GM18858 (cell line): ENCODE data around the gene CRY1.
"Not testable (repeated sequence)": the region's sequence is repeated elsewhere in the genome, so short reads cannot be mapped to it uniquely, and the experiment has no call there.

Experiments
- ATAC-seq: cut with Tn5 transposase; IDR thresholded peaks from one replicate; pipeline ENCODE4 v1.9.1; 2021; ENCODE audit not compliant: unreplicated experiment

Gene CRY1

DNA sequence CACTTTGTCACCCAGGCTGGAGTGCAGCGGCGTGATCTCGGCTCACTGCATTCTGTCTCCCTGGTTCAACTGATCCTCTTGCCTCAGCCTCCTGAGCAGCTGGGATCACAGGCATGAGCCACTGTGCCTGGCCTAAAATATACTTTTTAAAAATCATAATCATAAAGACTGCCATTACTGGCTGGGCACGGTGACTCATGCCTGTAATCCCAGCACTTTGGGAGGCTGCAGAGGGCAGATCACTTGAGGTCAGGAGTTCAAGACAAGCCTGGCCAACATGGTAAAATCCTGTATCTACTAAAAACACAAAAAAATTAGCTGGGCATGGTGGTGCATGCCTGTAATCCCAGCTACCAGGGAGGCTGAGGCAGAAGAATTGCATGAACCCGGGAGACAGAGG, 20.1 kb downstream of the CRY1 start:
- not testable (repeated sequence) for ATAC-seq

DNA sequence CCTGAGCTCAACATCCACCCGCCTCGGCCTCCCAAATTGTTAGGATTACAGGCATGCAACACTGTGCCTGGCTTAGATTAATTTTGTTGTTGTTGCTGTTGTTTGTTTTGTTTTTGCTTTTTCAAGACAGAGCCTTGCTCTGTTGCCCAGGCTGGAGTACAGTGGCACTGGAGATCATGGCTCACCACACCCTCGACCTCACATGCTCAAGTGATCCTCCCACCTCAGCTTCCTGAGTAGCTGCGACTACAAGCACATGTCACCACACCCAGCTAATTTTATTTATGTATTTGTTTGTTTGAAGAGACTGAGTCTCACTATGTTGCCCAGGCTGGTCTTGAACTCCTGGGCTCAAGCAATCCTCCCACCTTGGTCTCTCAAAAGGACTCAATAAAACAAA, 26.7 kb downstream of the CRY1 start:
- no peak for ATAC-seq

DNA sequence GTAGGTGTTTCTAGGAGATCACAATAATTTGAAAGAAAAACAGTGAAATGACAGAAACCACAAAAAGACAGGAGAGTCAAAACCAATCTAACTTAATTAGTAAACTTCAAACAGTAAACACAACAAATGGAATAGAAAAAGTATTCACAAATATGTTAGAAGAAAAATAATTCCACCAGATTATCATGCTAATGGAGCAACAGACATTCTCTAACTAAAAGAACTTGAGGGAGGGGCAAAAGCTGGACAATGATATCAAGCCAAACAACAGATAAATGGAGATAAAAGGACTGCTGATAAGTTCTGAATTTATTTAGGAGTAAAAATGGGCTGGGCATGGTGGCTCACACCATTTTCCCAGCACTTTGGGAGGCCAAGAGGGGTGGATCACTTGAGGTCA, 28.7 kb downstream of the CRY1 start:
- ATAC-seq, result no peak

DNA sequence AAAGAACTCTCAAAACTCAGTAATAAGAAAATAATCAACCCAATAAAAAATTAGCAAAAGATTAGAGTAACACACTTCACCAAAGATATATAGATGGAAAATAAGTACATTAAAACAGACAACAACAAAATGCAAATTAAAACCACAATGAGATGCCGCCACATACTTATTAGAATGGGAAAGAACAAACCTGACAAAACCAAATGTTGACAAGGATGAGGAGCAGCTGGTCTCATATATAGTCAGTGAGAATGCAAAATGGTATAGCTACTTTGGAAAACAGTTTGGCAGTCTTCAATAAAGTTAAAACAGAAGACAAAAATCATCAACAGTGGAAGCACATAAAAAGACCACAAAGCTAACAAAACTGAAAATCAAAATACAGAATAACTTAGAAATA, 29.1 kb downstream of the CRY1 start:
- ATAC-seq, result no peak

DNA sequence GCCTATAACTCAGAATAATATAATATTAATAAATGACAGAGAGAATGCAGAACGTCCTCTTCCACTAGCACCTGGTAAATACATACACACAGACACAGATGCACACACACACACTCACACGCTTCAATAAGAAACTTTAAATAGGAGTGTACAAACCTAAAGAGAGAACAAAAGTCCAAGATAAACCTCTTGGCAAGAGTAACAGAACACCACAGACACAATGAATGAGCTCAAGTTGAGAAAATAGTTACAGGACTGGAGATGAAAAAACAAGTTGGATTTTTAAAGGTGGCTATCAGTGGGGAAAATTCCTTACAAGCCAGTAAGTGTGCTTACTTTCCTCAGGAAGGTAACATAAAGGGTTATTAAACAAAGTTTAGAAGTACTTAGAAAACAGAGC, 35.2 kb downstream of the CRY1 start:
- ATAC-seq, result no peak

DNA sequence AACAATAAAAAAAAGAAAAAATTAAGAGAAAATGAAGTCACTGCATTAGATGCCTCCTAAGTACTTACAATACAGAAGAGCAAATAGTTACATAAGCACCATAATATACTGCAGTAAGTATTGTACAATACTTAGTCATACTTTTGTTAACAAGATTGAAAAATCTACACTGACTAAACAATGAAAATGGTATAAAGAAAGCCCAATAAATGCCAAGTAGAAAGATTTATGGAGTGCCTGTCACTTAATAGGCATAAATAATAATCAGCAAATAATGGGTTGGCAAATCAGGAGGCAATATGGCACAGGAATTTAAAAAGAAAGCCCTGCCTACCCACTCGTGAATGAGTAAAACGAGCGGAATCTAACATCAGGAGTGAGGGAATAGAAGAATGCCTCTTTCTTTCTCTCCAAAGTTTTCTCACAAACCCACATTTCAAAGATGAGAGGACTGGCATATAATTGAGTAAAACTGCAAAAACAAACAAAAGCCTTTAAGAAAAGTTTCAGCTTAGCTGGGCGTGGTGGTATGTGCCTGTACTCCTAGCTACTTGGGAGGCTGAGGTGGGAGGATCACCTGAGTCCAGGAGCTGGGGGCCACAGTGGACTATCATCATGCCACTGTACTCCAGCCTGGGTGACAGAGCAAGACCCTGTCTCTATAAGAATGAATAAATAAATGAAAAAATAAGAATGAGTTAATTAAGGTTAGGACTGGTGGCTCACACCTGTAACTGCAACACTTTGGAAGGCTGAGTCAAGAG, 36.1 kb downstream of the CRY1 start:
- no peak for ATAC-seq

DNA sequence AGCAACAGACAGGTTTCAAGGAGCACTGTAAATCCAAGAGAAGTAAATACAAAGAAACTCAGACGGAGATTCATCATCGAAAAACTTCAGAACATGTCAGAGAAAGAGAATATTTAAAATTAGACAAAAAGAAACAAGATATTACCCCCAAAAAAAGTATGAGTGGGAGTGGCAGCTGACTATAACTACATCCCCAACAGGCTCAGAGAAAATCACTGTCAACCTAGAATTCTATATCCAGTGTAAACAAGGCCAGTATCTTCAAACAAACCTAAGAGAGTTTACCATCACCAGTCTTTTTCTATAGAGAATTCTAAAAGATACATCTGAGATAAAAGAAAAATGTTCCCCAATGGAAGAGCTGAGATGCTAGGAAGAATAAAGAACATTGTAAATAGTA, 39.6 kb downstream of the CRY1 start:
- ATAC-seq, result no peak

DNA sequence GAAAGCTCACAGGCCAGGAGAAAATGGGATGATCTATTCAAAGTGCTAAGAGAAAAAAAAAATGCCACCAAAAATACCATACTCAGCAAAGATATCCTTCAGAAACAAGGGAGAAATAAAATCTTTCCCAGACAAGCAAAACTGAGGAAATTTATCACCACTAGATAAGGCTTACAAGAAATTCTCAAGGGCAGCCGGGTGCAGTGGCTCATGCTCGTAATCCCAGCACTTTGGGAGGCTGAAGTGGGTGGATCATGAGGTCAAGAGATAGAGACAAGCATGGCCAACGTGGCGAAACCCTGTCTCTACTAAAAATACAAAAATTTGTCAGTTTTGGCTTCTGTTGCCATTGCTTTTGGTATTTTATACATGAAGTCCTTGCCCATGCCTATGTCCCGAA, 48.2 kb downstream of the CRY1 start:
- no peak for ATAC-seq

DNA sequence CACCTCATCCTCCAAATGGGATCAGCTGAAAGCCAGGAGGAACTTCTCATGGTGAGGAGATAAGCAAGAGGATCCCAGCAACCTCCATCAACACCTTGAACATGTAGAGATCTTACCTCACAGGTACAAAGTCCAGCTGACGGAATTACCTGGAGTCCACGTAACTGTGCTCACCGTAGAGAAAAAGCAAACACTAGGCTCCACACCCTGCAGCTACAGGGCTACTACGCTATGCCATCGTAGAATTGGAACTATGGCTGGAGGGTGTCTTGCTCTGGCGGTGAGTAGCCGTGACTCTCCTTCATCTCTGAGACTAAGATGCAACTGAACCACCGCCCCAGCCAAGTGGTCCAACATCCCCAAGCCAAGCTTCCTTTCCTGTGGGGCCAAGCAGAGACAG, 50.5 kb downstream of the CRY1 start:
- no peak for ATAC-seq

DNA sequence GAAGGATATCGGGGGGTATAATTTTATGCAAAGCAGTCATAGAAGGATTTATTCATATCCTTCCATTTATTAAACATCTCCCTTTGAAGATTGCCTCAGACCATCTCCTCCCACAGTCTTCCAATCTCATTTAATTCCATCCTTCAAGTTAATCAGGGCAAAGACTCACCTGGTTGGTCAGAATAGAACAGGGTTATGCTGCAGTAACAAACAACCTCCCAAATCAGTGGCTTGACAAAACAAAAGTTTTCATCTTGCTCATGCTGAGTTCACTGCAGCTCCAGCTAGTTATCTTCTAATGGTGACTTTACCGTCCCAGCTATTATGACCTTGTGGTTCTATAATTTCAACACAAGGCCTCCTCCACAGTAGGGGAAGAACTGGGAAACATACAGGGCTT, 57.6 kb downstream of the CRY1 start:
- no peak for ATAC-seq

DNA sequence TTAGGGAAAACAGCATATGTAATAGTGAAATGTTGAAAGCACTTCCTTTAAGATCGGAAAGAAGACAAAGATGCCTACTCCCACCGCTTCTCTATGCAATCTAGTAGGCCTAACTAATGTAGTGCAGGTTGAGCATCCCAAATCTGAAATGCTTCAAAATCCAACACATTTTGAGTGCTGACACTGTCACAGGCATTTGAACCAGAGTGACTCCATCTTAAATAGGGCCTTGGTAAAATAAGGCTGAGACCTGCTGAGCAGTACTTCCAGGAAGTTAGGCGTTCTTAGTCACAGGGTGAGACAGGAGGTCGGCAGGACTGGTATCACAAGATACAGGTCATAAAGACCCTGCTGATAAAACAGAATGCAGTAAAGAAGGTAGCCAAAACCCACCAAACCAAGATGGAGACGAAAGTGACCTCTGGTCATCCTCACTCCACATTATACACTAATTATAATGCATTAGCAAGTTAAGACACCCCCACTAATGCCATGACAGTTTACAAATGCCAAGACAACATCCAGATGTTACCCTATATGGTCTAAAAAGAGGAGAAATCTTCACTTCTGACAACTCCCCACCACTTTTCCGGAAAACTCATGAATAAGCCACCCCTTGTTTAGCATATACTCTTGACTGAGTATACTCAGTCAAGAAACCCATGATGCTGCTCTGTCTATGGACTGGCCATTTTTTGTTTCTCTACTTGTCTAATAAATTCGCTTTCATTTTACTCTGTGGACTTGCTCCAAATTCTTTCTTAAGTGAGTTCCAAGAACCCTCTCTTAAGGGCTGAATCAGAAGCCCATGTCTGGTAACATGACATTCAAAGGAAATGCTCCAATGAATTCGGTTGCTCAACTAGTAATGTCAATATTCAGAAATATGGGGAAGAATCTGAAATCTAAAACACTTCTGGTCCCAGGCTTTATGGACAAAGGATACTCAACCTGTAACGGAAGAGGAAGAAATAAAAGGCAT, 59.3 kb downstream of the CRY1 start:
- no peak for ATAC-seq

DNA sequence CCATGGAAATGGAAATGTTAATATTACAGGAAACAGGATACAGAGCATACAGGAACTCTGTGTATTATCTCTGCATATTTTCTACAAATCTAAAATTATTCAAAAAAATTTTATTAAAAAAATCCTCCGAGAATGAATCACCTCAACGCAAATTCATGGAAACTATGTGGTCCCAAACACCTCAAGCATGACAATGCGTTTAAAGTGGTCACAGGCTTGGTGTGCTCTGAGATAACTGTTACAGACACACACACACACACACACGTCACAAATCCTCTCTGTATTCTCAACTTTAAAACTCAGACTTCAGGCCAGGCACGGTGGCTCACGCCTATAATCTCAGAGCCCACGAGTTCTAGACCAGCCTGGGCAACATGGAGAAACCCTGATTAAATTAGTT, 61.1 kb downstream of the CRY1 start:
- no peak for ATAC-seq

DNA sequence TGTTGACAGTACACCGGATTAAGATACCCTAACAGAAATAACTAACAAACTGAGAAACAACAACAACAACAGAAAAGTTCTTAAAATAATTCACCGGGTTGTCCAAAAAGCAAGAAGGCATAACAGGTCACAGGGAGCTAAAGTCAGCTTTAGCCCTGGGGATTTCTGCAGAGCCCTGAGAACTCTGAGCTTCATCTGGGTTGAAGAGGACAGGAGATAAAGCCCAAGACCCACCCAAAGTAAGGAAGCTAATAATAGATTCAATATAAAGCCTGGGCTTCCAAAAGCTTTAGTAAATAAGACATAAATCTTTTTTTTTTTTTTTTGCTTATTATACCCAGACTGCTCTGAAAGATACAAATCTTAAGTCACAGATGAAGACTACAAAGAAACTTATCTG, 62.3 kb downstream of the CRY1 start:
- ATAC-seq, result no peak

DNA sequence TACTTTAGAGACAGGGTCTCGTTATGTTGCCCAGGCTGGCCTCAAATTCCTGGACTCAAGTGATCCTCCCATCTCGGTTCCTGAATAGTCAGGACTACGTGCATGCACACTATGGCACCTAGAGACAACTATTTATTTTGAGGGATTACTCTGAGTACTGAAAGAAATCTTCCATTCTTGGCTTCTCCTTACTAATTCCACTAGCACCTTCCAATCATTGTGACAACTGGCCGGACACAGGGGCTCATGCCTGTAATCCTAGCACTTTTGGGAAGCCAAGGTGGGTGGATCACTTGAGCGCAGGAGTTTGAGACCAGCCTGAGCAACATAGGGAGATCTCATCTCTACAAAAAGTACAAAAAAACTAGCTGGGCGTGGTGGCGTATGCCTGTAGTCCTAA, 64.3 kb downstream of the CRY1 start:
- no peak for ATAC-seq

DNA sequence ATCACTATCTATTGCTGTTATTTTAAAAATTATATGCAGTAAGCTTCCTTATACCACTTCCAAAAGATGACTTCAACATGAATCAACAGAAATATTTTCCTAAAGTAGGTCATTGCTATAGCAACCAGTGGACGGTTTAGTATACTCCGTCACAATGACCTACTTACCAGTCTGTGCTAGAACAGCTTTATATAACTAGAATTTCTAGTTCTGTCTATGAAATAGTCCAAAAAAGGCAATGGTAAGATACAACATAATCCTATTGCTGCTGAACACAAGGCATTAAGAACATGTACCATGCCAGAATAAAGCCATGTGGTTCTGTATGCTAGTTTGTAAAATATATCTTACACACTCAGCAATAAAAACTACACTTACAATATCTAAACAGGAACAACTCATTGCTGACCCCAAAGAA, 65.7 kb downstream of the CRY1 start:
- ATAC-seq, result no peak

DNA sequence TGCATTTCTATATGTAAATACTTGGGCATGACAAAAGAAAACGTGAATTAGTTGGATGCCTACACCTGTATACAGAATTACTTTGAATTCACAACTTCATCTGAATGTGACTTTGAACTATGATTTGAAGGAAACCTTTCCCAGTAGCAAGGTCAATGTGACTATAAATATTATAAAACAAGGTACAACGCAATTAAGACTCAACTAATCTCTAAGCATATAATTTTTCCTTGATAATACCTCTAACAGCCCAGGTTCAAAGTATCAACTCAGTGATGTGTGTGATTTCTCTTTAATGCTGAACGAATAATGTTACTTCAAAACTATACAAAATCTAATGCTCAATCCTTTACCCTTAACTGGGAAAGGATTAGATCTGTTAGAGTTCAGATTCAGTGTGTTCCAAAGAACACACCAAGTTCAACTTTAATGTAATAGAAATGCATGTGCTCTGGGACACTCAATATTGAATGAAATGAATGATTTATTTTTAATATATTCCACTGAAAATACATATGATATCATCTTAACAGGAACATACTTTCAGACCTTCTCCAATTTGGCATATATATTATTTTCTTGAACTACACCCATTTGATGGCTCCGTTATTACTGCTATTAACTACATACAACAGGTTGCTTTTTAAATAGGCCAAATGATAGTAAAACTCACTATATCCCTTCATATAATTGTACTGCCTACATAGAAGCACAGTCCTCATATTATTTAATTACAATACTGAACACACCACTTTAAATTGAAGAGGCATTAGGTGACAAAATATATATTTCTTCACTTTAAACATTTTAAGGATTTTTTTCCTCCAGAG, 66.3 kb downstream of the CRY1 start:
- ATAC-seq, result no peak

DNA sequence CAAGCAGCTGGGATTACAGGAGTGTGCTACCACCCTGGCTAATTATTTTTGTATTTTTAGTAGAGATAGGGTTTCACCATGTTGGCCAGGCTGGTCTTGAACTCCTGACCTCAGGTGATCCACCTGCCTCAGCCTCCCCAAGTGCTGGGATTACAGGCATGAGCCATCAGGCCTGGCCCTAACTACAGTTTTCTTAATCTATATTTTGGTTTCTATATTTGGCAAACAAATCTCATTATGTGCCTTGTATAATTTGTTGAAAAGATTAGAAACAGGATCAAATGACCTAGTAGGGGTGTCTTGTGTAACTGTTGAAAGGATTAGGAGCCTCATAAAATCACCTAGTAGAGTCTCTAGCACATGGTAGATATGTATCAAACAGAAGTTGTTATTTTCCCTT, 67.0 kb downstream of the CRY1 start:
- not testable (repeated sequence) for ATAC-seq

DNA sequence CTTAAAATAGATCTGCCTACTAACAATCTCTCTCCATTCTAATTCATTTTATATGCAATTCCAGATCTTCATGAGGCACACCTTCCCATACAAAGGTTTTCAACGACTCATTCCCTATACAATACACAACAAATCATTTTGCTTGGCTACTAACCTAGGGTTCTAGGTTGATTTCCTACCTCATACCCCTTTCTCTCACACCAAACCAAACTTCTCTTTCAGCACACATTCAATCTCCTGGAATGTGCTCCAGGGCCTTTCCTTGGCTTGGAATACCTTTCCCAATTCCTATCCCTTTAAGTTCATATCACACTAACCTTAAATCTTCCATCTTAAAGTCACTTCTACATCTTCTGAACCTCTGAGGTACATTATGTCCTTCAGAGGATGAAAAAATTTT, 67.7 kb downstream of the CRY1 start:
- no peak for ATAC-seq

DNA sequence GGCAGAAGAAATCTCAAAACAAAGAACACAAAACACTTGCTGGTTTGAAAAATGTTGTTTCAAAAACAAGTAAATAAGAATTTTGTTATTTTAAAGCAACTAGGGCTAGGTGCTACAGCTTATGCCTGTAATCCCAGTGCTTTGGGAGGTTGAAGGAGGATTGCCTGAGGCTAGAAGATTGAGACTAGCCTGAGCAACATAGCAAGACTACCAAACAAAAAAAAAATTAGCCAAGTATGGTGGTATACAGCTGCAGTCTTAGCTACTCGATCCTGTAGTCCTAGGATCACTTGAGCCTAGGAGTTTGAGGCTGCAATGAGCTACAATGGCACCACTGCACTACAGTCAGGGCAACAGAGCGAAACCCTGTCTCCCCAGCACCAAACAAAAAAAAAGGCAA, 73.8 kb downstream of the CRY1 start:
- ATAC-seq, result no peak

DNA sequence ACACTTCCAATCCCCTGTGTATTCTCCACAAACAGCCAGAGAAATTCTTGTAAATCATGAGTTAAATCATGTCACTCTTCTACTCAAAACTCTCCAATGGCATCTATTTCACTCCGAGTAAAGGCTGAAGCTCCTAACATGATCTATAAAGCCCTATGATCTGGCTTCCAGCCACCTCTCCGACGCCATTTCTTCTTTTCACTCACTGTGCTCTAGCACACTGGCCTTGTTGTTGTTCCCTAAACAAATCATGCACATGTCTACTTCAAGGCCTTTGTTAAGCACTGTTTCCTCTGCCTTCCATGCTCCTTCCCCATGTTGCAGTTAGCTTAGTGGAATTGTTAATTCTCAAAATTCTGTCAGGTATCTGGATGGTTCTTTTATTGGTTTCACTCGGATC, 76.3 kb downstream of the CRY1 start:
- no peak for ATAC-seq

DNA sequence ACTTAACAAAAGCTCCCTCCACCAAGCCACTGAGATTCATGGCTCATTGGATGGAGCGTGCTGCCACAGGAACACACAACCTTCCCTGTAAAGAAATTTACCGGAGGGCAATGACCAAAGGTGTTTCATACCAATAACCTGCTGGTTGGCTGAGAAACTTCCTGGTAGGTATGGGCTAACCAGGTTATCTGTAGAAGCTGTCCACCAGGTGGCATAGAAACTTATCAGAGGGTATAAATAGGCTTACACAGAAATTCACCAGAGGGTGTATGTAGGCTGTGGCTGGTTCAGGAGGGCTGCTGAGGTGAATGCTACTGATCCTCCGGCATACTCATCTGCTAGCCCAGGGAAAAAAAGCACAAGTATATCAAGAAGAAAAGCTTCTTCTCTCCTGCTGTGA, 79.3 kb downstream of the CRY1 start:
- no peak for ATAC-seq
